GM23338 (cell line): Measurements from ENCODE around the gene MRPS22. TPM values are rescaled to one million over a fixed set of nuclear protein-coding genes. Genes with fewer than 3 reads are reported as not detected.

Experiments used
- ATAC-seq: fragments of 200-7000 bp; cut with Tn5 transposase; 3 replicates; pipeline ENCODE4 v1.9.1; 2020
- DNase-seq: peaks from one replicate; pipeline ENCODE4 v3.0.0-alpha.2; 2015; ENCODE audit warnings: low spot score
- H2AFZ ChIP-seq: fragments of 200-600 bp; sonication (generic); 2 replicates; pipeline ENCODE4 v1.8.0; 2016; ENCODE audit warnings: antibody characterized with exemption, mild to moderate bottlenecking, moderate library complexity
- H3F3A ChIP-seq: fragments of 200-600 bp; sonication (generic); replicated peaks from 2 replicates; pipeline ENCODE4 v1.8.0; 2017; ENCODE audit warnings: antibody characterized with exemption, mixed run types, low read depth
- H3K27ac ChIP-seq: fragments of 200-600 bp; sonication (generic); 2 replicates; pipeline ENCODE4 v1.6.1; 2016; ENCODE audit warnings: low read depth
- H3K27me3 ChIP-seq: fragments of 200-600 bp; sonication (generic); 2 replicates; pipeline ENCODE4 v1.8.0; 2016; ENCODE audit warnings: mild to moderate bottlenecking, mixed run types, moderate library complexity; ENCODE audit not compliant: insufficient read depth
- H3K36me3 ChIP-seq: fragments of 200-600 bp; sonication (generic); 2 replicates; pipeline ENCODE4 v1.8.0; 2016; ENCODE audit warnings: mild to moderate bottlenecking; ENCODE audit not compliant: insufficient read depth
- H3K4me1 ChIP-seq: fragments of 200-600 bp; sonication (generic); 2 replicates; pipeline ENCODE4 v1.8.0; 2016; ENCODE audit warnings: mild to moderate bottlenecking, moderate library complexity; ENCODE audit not compliant: insufficient read depth
- H3K4me2 ChIP-seq: fragments of 200-600 bp; sonication (generic); 2 replicates; pipeline ENCODE4 v1.7.1; 2017; ENCODE audit warnings: mixed run types
- H3K4me3 ChIP-seq: fragments of 200-600 bp; sonication (generic); 2 replicates; pipeline ENCODE4 v1.6.1; 2016; ENCODE audit warnings: mixed run types
- H3K79me2 ChIP-seq: fragments of 200-600 bp; sonication (generic); replicated peaks from 2 replicates; pipeline ENCODE4 v1.8.0; 2017; ENCODE audit warnings: mild to moderate bottlenecking; ENCODE audit not compliant: insufficient read depth
- H3K9me2 ChIP-seq: fragments of 200-600 bp; sonication (generic); 2 replicates; pipeline ENCODE4 v1.8.0; 2017; ENCODE audit not compliant: insufficient read depth
- H4K20me1 ChIP-seq: fragments of 200-600 bp; sonication (generic); replicated peaks from 2 replicates; pipeline ENCODE4 v1.8.0; 2017; ENCODE audit warnings: mild to moderate bottlenecking; ENCODE audit not compliant: insufficient read depth
- H3K27ac Mint-ChIP-seq: 2 replicates; pipeline ENCODE4 v1.8.0; 2020; ENCODE audit warnings: inconsistent platforms, mild to moderate bottlenecking, moderate library complexity, mixed read lengths
- H3K27me3 Mint-ChIP-seq: 3 replicates; pipeline ENCODE4 v1.8.0; 2022; ENCODE audit warnings: low read depth, mild to moderate bottlenecking, moderate library complexity, mixed read lengths, inconsistent platforms; ENCODE audit not compliant: insufficient read depth, poor library complexity
- H3K36me3 Mint-ChIP-seq: 3 replicates; pipeline ENCODE4 v1.8.0; 2021; ENCODE audit warnings: low read depth, mild to moderate bottlenecking, inconsistent platforms, moderate library complexity, mixed read lengths
- H3K4me1 Mint-ChIP-seq: 3 replicates; pipeline ENCODE4 v1.8.0; 2020; ENCODE audit warnings: mild to moderate bottlenecking, inconsistent platforms, mixed read lengths
- H3K4me3 Mint-ChIP-seq: 3 replicates; pipeline ENCODE4 v1.8.0; 2021; ENCODE audit warnings: moderate library complexity, mild to moderate bottlenecking, inconsistent platforms, mixed read lengths
- H3K9me3 Mint-ChIP-seq: 3 replicates; pipeline ENCODE4 v1.8.0; 2020; ENCODE audit warnings: moderate library complexity, mild to moderate bottlenecking, inconsistent platforms, mixed read lengths
- CREB1 ChIP-seq: fragments of 250-450 bp; sonication (Bioruptor Pico); IDR thresholded peaks from 2 replicates; pipeline ENCODE4 v1.5.0; 2020; ENCODE audit warnings: low read depth, mild to moderate bottlenecking, moderate library complexity
- EZH2 ChIP-seq: fragments of 200-600 bp; sonication (generic); IDR thresholded peaks from one replicate; pipeline ENCODE4 v1.8.0; 2017; ENCODE audit warnings: antibody characterized with exemption, mild to moderate bottlenecking, low read depth; ENCODE audit not compliant: unreplicated experiment
- EZH2phosphoT487 ChIP-seq: fragments of 200-600 bp; sonication (generic); IDR thresholded peaks from one replicate; pipeline ENCODE4 v1.8.1; 2018; ENCODE audit warnings: antibody characterized with exemption; ENCODE audit not compliant: unreplicated experiment
- JUNB ChIP-seq: IDR thresholded peaks from one replicate; pipeline ENCODE4 v1.6.1; 2016; ENCODE audit warnings: antibody characterized with exemption; ENCODE audit not compliant: unreplicated experiment
- NANOG ChIP-seq: IDR thresholded peaks from 2 replicates; pipeline ENCODE4 v1.6.1; 2016; ENCODE audit warnings: antibody characterized with exemption, borderline replicate concordance
- POLR2AphosphoS5 ChIP-seq: IDR thresholded peaks from 2 replicates; pipeline ENCODE4 v1.6.1; 2016; ENCODE audit warnings: antibody characterized with exemption, low read depth
- STAT1 ChIP-seq: IDR thresholded peaks from one replicate; pipeline ENCODE4 v1.6.1; 2016; ENCODE audit warnings: antibody characterized with exemption; ENCODE audit not compliant: unreplicated experiment
- ZNF114 ChIP-seq: fragments of 250-450 bp; sonication (Bioruptor Pico); IDR thresholded peaks from 2 replicates; pipeline ENCODE4 v1.5.0; 2020; ENCODE audit warnings: mild to moderate bottlenecking, moderate library complexity
- ZNF331 ChIP-seq: fragments of 250-450 bp; sonication (Bioruptor Pico); IDR thresholded peaks from 2 replicates; pipeline ENCODE4 v1.5.0; 2020; ENCODE audit warnings: low read depth, mild to moderate bottlenecking, moderate library complexity
- polyA plus RNA-seq: library from polyadenylated mRNA; unstranded; fragments of >200 nt; fragmentation: Nextera tagmentation; extraction: Ambion mirVana; gene quantifications from 2 replicates; pipeline ENCODE4 v1.2.1, GENCODE V29; 2016
- total RNA-seq: library from RNA; depleted of rRNA; stranded (reverse); fragments of >200 nt; shearing (Covaris generic); gene quantifications from 2 replicates; pipeline ENCODE4 v1.2.3, GENCODE V29; 2014
- TF ChIP-seq, protein P1 (sequence below): fragments of 250-450 bp; sonication (Bioruptor Pico); IDR thresholded peaks from 2 replicates; pipeline ENCODE4 v1.5.0; 2020; ENCODE audit warnings: mild to moderate bottlenecking, moderate library complexity
- TF ChIP-seq, protein P2 (sequence below): IDR thresholded peaks from 2 replicates; pipeline ENCODE4 v1.6.1; 2016; ENCODE audit warnings: antibody characterized with exemption
- TF ChIP-seq, protein P3 (sequence below): IDR thresholded peaks from one replicate; pipeline ENCODE4 v1.6.1; 2018; ENCODE audit warnings: antibody characterized with exemption; ENCODE audit not compliant: unreplicated experiment
- TF ChIP-seq, protein P4 (sequence below), 2 experiments: fragments of 200-600 bp in 1 of 2; sonication (generic) in 1 of 2; conservative IDR thresholded peaks; 2 replicates each; pipeline versions ENCODE4 v1.5.1 to v1.6.1; 2016 to 2017; ENCODE audit warnings: antibody characterized with exemption in 2 of 2, low read depth in 2 of 2, mild to moderate bottlenecking in 2 of 2, moderate library complexity in 1 of 2

MRPS22 gene
- total and polyA plus RNA-seq, 2 experiments from 2014 or later: 58.4 to 65.6 TPM

DNA sequence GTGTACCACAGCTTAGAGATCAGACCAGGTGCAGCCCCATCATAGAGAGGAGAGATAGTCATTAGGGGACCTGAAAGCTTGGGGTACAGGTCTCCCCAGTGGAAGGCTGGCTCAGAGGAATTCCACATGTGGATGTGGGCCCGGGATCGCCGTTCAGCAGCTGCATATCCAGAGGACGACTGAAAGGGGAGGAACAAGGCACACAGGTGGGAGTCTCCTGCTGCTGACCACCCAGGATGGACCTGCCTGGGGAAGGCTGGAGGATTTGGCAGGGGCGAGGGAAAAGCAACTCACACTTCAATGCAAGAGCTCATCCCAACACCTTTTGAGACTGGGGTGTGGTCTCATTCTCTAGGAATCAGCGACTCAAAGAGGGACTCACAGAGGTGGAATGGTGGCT lies 25.0 kb upstream of the MRPS22 start:
- Mint-ChIP-seq H3K4me3 (no peak overlapping the region), H3K4me1 (peaks cover 7% of the 10 kb centered on the region), H3K27me3 (peaks cover 5% of the 10 kb centered on the region), H3K36me3 (no peaks in the 10 kb centered on the region; the same call in 2 of the 3 replicates), H3K9me3 (no peaks in the 10 kb centered on the region), H3K27ac (no peak overlapping the region)
- TF ChIP-seq, protein P1, sequence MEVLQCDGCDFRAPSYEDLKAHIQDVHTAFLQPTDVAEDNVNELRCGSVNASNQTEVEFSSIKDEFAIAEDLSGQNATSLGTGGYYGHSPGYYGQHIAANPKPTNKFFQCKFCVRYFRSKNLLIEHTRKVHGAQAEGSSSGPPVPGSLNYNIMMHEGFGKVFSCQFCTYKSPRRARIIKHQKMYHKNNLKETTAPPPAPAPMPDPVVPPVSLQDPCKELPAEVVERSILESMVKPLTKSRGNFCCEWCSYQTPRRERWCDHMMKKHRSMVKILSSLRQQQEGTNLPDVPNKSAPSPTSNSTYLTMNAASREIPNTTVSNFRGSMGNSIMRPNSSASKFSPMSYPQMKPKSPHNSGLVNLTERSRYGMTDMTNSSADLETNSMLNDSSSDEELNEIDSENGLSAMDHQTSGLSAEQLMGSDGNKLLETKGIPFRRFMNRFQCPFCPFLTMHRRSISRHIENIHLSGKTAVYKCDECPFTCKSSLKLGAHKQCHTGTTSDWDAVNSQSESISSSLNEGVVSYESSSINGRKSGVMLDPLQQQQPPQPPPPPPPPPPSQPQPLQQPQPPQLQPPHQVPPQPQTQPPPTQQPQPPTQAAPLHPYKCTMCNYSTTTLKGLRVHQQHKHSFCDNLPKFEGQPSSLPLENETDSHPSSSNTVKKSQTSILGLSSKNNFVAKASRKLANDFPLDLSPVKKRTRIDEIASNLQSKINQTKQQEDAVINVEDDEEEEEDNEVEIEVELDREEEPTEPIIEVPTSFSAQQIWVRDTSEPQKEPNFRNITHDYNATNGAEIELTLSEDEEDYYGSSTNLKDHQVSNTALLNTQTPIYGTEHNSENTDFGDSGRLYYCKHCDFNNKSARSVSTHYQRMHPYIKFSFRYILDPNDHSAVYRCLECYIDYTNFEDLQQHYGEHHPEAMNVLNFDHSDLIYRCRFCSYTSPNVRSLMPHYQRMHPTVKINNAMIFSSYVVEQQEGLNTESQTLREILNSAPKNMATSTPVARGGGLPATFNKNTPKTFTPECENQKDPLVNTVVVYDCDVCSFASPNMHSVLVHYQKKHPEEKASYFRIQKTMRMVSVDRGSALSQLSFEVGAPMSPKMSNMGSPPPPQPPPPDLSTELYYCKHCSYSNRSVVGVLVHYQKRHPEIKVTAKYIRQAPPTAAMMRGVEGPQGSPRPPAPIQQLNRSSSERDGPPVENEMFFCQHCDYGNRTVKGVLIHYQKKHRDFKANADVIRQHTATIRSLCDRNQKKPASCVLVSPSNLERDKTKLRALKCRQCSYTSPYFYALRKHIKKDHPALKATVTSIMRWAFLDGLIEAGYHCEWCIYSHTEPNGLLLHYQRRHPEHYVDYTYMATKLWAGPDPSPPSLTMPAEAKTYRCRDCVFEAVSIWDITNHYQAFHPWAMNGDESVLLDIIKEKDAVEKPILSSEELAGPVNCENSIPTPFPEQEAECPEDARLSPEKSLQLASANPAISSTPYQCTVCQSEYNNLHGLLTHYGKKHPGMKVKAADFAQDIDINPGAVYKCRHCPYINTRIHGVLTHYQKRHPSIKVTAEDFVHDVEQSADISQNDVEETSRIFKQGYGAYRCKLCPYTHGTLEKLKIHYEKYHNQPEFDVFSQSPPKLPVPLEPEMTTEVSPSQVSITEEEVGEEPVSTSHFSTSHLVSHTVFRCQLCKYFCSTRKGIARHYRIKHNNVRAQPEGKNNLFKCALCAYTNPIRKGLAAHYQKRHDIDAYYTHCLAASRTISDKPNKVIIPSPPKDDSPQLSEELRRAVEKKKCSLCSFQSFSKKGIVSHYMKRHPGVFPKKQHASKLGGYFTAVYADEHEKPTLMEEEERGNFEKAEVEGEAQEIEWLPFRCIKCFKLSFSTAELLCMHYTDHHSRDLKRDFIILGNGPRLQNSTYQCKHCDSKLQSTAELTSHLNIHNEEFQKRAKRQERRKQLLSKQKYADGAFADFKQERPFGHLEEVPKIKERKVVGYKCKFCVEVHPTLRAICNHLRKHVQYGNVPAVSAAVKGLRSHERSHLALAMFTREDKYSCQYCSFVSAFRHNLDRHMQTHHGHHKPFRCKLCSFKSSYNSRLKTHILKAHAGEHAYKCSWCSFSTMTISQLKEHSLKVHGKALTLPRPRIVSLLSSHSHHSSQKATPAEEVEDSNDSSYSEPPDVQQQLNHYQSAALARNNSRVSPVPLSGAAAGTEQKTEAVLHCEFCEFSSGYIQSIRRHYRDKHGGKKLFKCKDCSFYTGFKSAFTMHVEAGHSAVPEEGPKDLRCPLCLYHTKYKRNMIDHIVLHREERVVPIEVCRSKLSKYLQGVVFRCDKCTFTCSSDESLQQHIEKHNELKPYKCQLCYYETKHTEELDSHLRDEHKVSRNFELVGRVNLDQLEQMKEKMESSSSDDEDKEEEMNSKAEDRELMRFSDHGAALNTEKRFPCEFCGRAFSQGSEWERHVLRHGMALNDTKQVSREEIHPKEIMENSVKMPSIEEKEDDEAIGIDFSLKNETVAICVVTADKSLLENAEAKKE (CRISPR knock-in tag): no peak
- TF ChIP-seq, protein P2, sequence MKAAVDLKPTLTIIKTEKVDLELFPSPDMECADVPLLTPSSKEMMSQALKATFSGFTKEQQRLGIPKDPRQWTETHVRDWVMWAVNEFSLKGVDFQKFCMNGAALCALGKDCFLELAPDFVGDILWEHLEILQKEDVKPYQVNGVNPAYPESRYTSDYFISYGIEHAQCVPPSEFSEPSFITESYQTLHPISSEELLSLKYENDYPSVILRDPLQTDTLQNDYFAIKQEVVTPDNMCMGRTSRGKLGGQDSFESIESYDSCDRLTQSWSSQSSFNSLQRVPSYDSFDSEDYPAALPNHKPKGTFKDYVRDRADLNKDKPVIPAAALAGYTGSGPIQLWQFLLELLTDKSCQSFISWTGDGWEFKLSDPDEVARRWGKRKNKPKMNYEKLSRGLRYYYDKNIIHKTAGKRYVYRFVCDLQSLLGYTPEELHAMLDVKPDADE: no peak
- TF ChIP-seq NANOG (no peak), EZH2phosphoT487 (no peak), EZH2 (no peak), JUNB (no peak), POLR2AphosphoS5 (no peak), CREB1 (CRISPR knock-in tag) (no peak), ZNF114 (CRISPR knock-in tag) (no peak), ZNF331 (CRISPR knock-in tag) (no peak), STAT1 (no peak)
- TF ChIP-seq, protein P3, sequence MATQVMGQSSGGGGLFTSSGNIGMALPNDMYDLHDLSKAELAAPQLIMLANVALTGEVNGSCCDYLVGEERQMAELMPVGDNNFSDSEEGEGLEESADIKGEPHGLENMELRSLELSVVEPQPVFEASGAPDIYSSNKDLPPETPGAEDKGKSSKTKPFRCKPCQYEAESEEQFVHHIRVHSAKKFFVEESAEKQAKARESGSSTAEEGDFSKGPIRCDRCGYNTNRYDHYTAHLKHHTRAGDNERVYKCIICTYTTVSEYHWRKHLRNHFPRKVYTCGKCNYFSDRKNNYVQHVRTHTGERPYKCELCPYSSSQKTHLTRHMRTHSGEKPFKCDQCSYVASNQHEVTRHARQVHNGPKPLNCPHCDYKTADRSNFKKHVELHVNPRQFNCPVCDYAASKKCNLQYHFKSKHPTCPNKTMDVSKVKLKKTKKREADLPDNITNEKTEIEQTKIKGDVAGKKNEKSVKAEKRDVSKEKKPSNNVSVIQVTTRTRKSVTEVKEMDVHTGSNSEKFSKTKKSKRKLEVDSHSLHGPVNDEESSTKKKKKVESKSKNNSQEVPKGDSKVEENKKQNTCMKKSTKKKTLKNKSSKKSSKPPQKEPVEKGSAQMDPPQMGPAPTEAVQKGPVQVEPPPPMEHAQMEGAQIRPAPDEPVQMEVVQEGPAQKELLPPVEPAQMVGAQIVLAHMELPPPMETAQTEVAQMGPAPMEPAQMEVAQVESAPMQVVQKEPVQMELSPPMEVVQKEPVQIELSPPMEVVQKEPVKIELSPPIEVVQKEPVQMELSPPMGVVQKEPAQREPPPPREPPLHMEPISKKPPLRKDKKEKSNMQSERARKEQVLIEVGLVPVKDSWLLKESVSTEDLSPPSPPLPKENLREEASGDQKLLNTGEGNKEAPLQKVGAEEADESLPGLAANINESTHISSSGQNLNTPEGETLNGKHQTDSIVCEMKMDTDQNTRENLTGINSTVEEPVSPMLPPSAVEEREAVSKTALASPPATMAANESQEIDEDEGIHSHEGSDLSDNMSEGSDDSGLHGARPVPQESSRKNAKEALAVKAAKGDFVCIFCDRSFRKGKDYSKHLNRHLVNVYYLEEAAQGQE: no peak
- TF ChIP-seq, protein P4, sequence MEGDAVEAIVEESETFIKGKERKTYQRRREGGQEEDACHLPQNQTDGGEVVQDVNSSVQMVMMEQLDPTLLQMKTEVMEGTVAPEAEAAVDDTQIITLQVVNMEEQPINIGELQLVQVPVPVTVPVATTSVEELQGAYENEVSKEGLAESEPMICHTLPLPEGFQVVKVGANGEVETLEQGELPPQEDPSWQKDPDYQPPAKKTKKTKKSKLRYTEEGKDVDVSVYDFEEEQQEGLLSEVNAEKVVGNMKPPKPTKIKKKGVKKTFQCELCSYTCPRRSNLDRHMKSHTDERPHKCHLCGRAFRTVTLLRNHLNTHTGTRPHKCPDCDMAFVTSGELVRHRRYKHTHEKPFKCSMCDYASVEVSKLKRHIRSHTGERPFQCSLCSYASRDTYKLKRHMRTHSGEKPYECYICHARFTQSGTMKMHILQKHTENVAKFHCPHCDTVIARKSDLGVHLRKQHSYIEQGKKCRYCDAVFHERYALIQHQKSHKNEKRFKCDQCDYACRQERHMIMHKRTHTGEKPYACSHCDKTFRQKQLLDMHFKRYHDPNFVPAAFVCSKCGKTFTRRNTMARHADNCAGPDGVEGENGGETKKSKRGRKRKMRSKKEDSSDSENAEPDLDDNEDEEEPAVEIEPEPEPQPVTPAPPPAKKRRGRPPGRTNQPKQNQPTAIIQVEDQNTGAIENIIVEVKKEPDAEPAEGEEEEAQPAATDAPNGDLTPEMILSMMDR (conservative IDR thresholded peaks at IDR 0.05; ENCODE audit: low read depth in 2 of 2): no peak
- Histone ChIP-seq H4K20me1 (no peaks in the 10 kb centered on the region), H3F3A (no peaks in the 10 kb centered on the region), H2AFZ (no peak overlapping the region), H3K9me2 (no peaks in the 10 kb centered on the region), H3K27ac (no peak overlapping the region), H3K27me3 (no peaks in the 10 kb centered on the region), H3K4me1 (peaks cover 7% of the 10 kb centered on the region; the same call in 1 of the 2 replicates), H3K4me2 (no peak overlapping the region), H3K36me3 (no peaks in the 10 kb centered on the region), H3K79me2 (no peaks in the 10 kb centered on the region), H3K4me3 (no peak overlapping the region)
- DNase-seq (no peak), ATAC-seq (no peak)
